Measurements from ENCODE around the gene SPACA6.

The SPACA6 gene

DNA sequence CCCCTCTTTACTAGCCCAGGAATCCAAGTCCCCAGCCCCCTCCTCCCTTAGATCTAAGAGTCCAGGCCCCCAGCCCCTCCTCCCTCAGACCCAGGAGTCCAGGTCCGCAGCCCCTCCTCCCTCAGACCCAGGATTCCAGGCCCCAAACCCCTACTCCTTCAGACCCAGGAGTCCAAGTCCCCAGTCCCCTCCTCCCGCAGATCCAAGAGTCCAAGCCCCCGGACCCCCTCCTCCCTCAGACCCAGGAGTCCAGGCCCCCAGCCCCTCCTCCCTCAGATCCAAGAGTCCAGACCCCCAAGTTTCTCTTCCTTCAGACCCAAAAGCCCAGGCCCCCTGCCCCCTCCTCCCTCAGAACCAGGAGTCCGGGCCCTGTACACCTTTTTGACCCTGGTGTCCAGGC, 11.5 kb downstream of the SPACA6 start:
- no peak overlapping the region for H3K23ac ChIP-seq (ENCODE audit: low read depth, low read length, poor library complexity)
- H3K79me1 ChIP-seq (ENCODE audit: low read depth, low read length) = no peaks in the 10 kb centered on the region
- no peak overlapping the region for H2BK15ac ChIP-seq (ENCODE audit: low read length)
- H3K27ac ChIP-seq (replicated peaks; ENCODE audit: low read length) = no peak overlapping the region
- H3K9me3 ChIP-seq (replicated peaks in 1 of 2; ENCODE audit: control insufficient read depth in 2 of 2, insufficient read depth in 1 of 2, low read depth in 1 of 2, low read length in 2 of 2) = no peaks in the 10 kb centered on the region
- WGBS, 2 donors (ENCODE audit: extremely low coverage in 2 of 2, insufficient read length in 2 of 2, insufficient replicate concordance in 1 of 2) = no CpG with 5 or more reads among the region's 4 CpGs
- no peak overlapping the region for H2BK12ac ChIP-seq (ENCODE audit: low read length)
- H2AK5ac ChIP-seq (ENCODE audit: low read depth, low read length) = peak overlapping the region; percentile 85
- DNase-seq (ENCODE audit: low spot score) = no peak
- no peak overlapping the region for H4K91ac ChIP-seq (ENCODE audit: low read depth, low read length, poor library complexity)
- no peak overlapping the region for H2BK120ac ChIP-seq (ENCODE audit: low read depth, low read length)
- peak overlapping the region; percentile 75 for H2BK5ac ChIP-seq (ENCODE audit: low read length)
- no peak overlapping the region for H3K4ac ChIP-seq (ENCODE audit: low read length)
- peaks cover 0 to 10% of the 10 kb centered on the region in 2 donors for H3K4me1 ChIP-seq (ENCODE audit: control insufficient read depth in 2 of 2, insufficient read depth in 1 of 2, low read depth in 1 of 2, low read length in 2 of 2)
- no peak overlapping the region for H3K14ac ChIP-seq (ENCODE audit: low read length)
- H3K9ac ChIP-seq (ENCODE audit: low read depth, low read length, poor library complexity) = peak overlapping the region; percentile 94
- peak overlapping the region; percentile 93 for H3K4me2 ChIP-seq (ENCODE audit: insufficient read depth, low read length, poor library complexity, severe bottlenecking)
- H3K4me3 ChIP-seq (ENCODE audit: low read length in 2 of 2) = peak overlapping the region; percentile 64 to 97
- no peak overlapping the region for H4K8ac ChIP-seq (ENCODE audit: low read depth, low read length)
- peaks cover 2 to 39% of the 10 kb centered on the region in 2 donors for H3K36me3 ChIP-seq (replicated peaks in 1 of 2; ENCODE audit: control insufficient read depth in 2 of 2, insufficient read depth in 2 of 2, low read length in 2 of 2)
- H3K18ac ChIP-seq (ENCODE audit: low read length) = peak overlapping the region; percentile 96
- peaks cover 0 to 22% (median 0%) of the 10 kb centered on the region in 3 experiments for H3K27me3 ChIP-seq (ENCODE audit: control insufficient read depth in 3 of 3, insufficient read depth in 3 of 3, low read depth in 1 of 3, low read length in 3 of 3)
- H2AFZ ChIP-seq (ENCODE audit: low read length) = peak overlapping the region; percentile 95

- H2BK5ac ChIP-seq (ENCODE audit: low read length) = no peak overlapping the region
- no peak overlapping the region for H3K14ac ChIP-seq (ENCODE audit: low read length)
- H3K36me3 ChIP-seq (replicated peaks in 1 of 2; ENCODE audit: control insufficient read depth in 2 of 2, insufficient read depth in 2 of 2, low read length in 2 of 2) = peaks cover 2 to 33% of the 10 kb centered on the region in 2 donors
- no peak overlapping the region for H4K91ac ChIP-seq (ENCODE audit: low read depth, low read length, poor library complexity)
- no peak overlapping the region for H2BK12ac ChIP-seq (ENCODE audit: low read length)
- H3K18ac ChIP-seq (ENCODE audit: low read length) = no peak overlapping the region
- H3K4ac ChIP-seq (ENCODE audit: low read length) = no peak overlapping the region
- no CpG with 5 or more reads among the region's 4 CpGs for WGBS, 2 donors (ENCODE audit: extremely low coverage in 2 of 2, insufficient read length in 2 of 2, insufficient replicate concordance in 1 of 2)
- H3K9me3 ChIP-seq (replicated peaks in 1 of 2; ENCODE audit: control insufficient read depth in 2 of 2, insufficient read depth in 1 of 2, low read depth in 1 of 2, low read length in 2 of 2) = no peaks in the 10 kb centered on the region
- H2BK15ac ChIP-seq (ENCODE audit: low read length) = no peak overlapping the region
- no peak for DNase-seq (ENCODE audit: low spot score)
- H3K79me1 ChIP-seq (ENCODE audit: low read depth, low read length) = no peaks in the 10 kb centered on the region
- H3K4me2 ChIP-seq (ENCODE audit: insufficient read depth, low read length, poor library complexity, severe bottlenecking) = no peak overlapping the region
- no peak overlapping the region for H3K4me3 ChIP-seq (ENCODE audit: low read length in 2 of 2)
- peaks cover 0 to 10% of the 10 kb centered on the region in 2 donors for H3K4me1 ChIP-seq (ENCODE audit: control insufficient read depth in 2 of 2, insufficient read depth in 1 of 2, low read depth in 1 of 2, low read length in 2 of 2)
- H3K23ac ChIP-seq (ENCODE audit: low read depth, low read length, poor library complexity) = no peak overlapping the region
- H3K9ac ChIP-seq (ENCODE audit: low read depth, low read length, poor library complexity) = no peak overlapping the region
- H3K27ac ChIP-seq (replicated peaks; ENCODE audit: low read length) = no peak overlapping the region
- peaks cover 0 to 20% (median 0%) of the 10 kb centered on the region in 3 experiments for H3K27me3 ChIP-seq (ENCODE audit: control insufficient read depth in 3 of 3, insufficient read depth in 3 of 3, low read depth in 1 of 3, low read length in 3 of 3)
- no peak overlapping the region for H2BK120ac ChIP-seq (ENCODE audit: low read depth, low read length)
- H4K8ac ChIP-seq (ENCODE audit: low read depth, low read length) = no peak overlapping the region
- no peak overlapping the region for H2AK5ac ChIP-seq (ENCODE audit: low read depth, low read length)
- no peak overlapping the region for H2AFZ ChIP-seq (ENCODE audit: low read length)
Measured at GRCh38 chr19:51706296-51706695, 13.2 kb downstream of the SPACA6 start.

DNA sequence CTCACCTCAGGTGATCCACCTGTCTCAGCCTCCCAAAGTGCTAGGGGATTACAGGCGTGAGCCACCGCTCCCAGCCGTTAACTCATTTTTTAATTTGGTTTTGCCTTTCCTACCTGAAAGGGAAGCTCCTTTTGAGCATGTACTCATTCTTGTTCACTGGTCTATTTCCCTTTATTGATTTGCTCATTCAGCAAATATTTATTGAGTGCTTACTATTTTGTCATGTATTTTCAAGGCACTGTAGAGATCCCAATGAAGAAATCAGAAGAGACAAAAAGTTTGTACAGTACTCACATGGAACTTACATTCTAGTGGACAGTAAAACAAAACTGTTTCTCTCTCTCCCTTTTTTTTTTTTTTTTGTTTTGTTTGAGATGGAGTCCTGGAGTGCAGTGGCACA, 13.8 kb downstream of the SPACA6 start:
- peaks cover 0 to 19% (median 0%) of the 10 kb centered on the region in 3 experiments for H3K27me3 ChIP-seq (ENCODE audit: control insufficient read depth in 3 of 3, insufficient read depth in 3 of 3, low read depth in 1 of 3, low read length in 3 of 3)
- no peaks in the 10 kb centered on the region for H3K9me3 ChIP-seq (replicated peaks in 1 of 2; ENCODE audit: control insufficient read depth in 2 of 2, insufficient read depth in 1 of 2, low read depth in 1 of 2, low read length in 2 of 2)
- no peak overlapping the region for H2BK15ac ChIP-seq (ENCODE audit: low read length)
- no peak overlapping the region for H3K9ac ChIP-seq (ENCODE audit: low read depth, low read length, poor library complexity)
- no peak overlapping the region for H2AFZ ChIP-seq (ENCODE audit: low read length)
- no peaks in the 10 kb centered on the region for H3K79me1 ChIP-seq (ENCODE audit: low read depth, low read length)
- H3K14ac ChIP-seq (ENCODE audit: low read length) = no peak overlapping the region
- DNase-seq (ENCODE audit: low spot score) = no peak
- no peak overlapping the region for H3K4me2 ChIP-seq (ENCODE audit: insufficient read depth, low read length, poor library complexity, severe bottlenecking)
- no peak overlapping the region for H2AK5ac ChIP-seq (ENCODE audit: low read depth, low read length)
- H3K4me3 ChIP-seq (ENCODE audit: low read length in 2 of 2) = no peak overlapping the region
- no peak overlapping the region for H4K91ac ChIP-seq (ENCODE audit: low read depth, low read length, poor library complexity)
- H4K8ac ChIP-seq (ENCODE audit: low read depth, low read length) = no peak overlapping the region
- no peak overlapping the region for H3K18ac ChIP-seq (ENCODE audit: low read length)
- peaks cover 0 to 10% of the 10 kb centered on the region in 2 donors for H3K4me1 ChIP-seq (ENCODE audit: control insufficient read depth in 2 of 2, insufficient read depth in 1 of 2, low read depth in 1 of 2, low read length in 2 of 2)
- H3K36me3 ChIP-seq (replicated peaks in 1 of 2; ENCODE audit: control insufficient read depth in 2 of 2, insufficient read depth in 2 of 2, low read length in 2 of 2) = peaks cover 2 to 27% of the 10 kb centered on the region in 2 donors
- H2BK120ac ChIP-seq (ENCODE audit: low read depth, low read length) = no peak overlapping the region
- H2BK12ac ChIP-seq (ENCODE audit: low read length) = no peak overlapping the region
- no peak overlapping the region for H2BK5ac ChIP-seq (ENCODE audit: low read length)
- no peak overlapping the region for H3K23ac ChIP-seq (ENCODE audit: low read depth, low read length, poor library complexity)
- H3K27ac ChIP-seq (replicated peaks; ENCODE audit: low read length) = no peak overlapping the region
- no peak overlapping the region for H3K4ac ChIP-seq (ENCODE audit: low read length)
- no CpG with 5 or more reads among the region's 3 CpGs for WGBS, 2 donors (ENCODE audit: extremely low coverage in 2 of 2, insufficient read length in 2 of 2, insufficient replicate concordance in 1 of 2)

- no peak overlapping the region for H4K8ac ChIP-seq (ENCODE audit: low read depth, low read length)
- WGBS, 2 donors (ENCODE audit: extremely low coverage in 2 of 2, insufficient read length in 2 of 2, insufficient replicate concordance in 1 of 2) = no CpG with 5 or more reads among the region's 4 CpGs
Measured at GRCh38 chr19:51708811-51709210, 15.7 kb downstream of the SPACA6 start.

More at GRCh38 chr19:51708811-51709210, 15.7 kb downstream of the SPACA6 start:
- H3K23ac ChIP-seq (ENCODE audit: low read depth, low read length, poor library complexity) = no peak overlapping the region
- peaks cover 2 to 24% of the 10 kb centered on the region in 2 donors for H3K36me3 ChIP-seq (replicated peaks in 1 of 2; ENCODE audit: control insufficient read depth in 2 of 2, insufficient read depth in 2 of 2, low read length in 2 of 2)
- no peak overlapping the region for H4K91ac ChIP-seq (ENCODE audit: low read depth, low read length, poor library complexity)
- H3K4me1 ChIP-seq (ENCODE audit: control insufficient read depth in 2 of 2, insufficient read depth in 1 of 2, low read depth in 1 of 2, low read length in 2 of 2) = no peaks in the 10 kb centered on the region
- H3K9me3 ChIP-seq (replicated peaks in 1 of 2; ENCODE audit: control insufficient read depth in 2 of 2, insufficient read depth in 1 of 2, low read depth in 1 of 2, low read length in 2 of 2) = no peaks in the 10 kb centered on the region
- H2AFZ ChIP-seq (ENCODE audit: low read length) = no peak overlapping the region
- H3K4me3 ChIP-seq (ENCODE audit: low read length in 2 of 2) = no peak overlapping the region
- no peak overlapping the region for H3K4ac ChIP-seq (ENCODE audit: low read length)
- H3K27me3 ChIP-seq (ENCODE audit: control insufficient read depth in 3 of 3, insufficient read depth in 3 of 3, low read depth in 1 of 3, low read length in 3 of 3) = peaks cover 0 to 2% (median 0%) of the 10 kb centered on the region in 3 experiments
- no peak for DNase-seq (ENCODE audit: low spot score)
- H3K79me1 ChIP-seq (ENCODE audit: low read depth, low read length) = no peaks in the 10 kb centered on the region
- H3K18ac ChIP-seq (ENCODE audit: low read length) = no peak overlapping the region
- H2BK120ac ChIP-seq (ENCODE audit: low read depth, low read length) = no peak overlapping the region
- H2BK5ac ChIP-seq (ENCODE audit: low read length) = no peak overlapping the region
- no peak overlapping the region for H3K14ac ChIP-seq (ENCODE audit: low read length)
- H3K27ac ChIP-seq (replicated peaks; ENCODE audit: low read length) = no peak overlapping the region
- no peak overlapping the region for H3K4me2 ChIP-seq (ENCODE audit: insufficient read depth, low read length, poor library complexity, severe bottlenecking)
- no peak overlapping the region for H2BK12ac ChIP-seq (ENCODE audit: low read length)
- H3K9ac ChIP-seq (ENCODE audit: low read depth, low read length, poor library complexity) = no peak overlapping the region
- H2BK15ac ChIP-seq (ENCODE audit: low read length) = no peak overlapping the region
- no peak overlapping the region for H2AK5ac ChIP-seq (ENCODE audit: low read depth, low read length)

Data from neuronal stem cell (in vitro differentiated cells).